Superior temporal gyrus (tissue), 1 donor: ENCODE results near the gene CCDC158.

Experiments
- DNase-seq: peaks from one replicate; pipeline ENCODE4 v3.0.0-alpha.2; 2016; ENCODE audit errors: extremely low spot score

The CCDC158 gene

DNA sequence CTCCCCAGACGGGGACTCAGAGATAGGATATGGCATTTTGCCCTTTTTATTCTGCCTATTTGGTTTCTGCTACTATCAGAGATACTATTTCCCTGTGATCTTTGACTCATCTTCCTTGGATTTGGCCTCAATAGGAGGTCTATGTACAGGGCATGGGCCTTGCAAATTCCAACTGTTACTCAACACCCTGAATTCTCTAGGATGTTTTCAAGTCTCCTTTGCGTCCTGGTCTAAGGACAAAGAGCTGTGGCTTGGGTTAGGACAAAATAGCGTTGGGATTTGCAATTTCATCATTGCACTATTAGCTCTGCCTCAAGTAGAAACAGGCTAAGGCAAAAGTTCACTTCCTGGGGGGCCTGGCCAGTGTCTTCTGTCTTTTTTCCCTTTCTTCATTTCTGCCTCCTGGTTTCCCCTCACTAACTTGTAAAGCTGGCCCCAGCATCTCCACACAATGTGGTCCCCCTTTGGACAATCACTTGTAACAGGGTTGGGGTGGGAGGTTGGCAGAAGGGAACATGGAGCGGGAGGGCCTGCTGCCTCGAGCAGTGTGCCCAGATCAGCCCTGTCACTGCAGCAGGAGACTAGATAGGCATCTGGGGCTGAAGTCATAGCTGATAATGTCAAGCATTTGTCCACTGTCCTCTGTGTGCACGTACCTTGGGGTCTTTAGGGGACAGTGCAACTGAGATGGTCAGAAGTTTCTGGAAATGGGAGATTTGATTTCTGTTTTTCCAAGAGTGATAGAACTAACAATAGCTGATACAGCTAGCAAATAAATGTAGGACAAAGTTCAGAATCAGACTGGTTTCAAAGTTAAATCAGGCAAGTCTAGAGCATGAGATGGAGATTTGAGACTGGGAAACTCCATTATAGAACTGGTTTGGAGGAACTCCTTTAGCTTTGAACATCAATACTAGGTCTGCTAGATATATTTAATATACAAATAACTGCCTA lies 140.2 kb downstream of the CCDC158 start:
- no peak for DNase-seq

DNA sequence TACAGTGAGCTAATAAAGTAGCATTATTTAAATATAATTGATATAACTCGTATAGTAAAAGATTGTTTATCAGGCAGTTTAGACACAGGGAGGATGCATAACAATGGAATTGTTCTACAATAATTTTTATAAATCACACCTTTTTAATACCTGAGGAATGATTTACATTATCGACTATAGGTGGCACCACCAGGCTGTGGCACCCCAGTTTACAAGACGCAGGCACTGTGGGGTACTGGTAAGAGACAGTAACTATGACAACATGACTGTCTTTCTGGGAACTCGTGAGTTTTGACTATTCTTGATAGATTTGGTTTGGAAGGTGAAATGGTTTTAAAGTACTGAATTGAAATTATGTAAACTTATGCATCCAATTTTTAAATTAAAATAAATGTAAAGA lies 141.5 kb downstream of the CCDC158 start:
- no peak for DNase-seq

DNA sequence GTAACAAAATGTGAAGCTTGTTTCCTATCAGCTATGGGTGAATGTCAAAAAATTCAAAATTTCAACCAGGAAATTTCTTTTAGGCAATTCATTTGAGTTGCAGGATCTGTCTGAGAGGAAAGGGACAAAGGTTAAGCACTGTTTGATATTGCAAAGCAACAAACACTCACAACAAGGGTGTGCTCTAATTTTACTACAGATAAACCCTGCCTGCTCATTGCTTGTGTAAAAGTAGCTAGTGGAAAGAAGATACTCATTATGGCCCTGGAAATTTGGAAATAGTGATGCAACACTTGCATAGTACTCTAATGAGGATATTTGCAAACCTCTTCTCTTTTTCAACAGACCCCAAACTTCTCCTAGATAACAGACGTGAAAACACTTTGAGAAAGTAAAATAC lies 142.4 kb downstream of the CCDC158 start:
- no peak for DNase-seq

DNA sequence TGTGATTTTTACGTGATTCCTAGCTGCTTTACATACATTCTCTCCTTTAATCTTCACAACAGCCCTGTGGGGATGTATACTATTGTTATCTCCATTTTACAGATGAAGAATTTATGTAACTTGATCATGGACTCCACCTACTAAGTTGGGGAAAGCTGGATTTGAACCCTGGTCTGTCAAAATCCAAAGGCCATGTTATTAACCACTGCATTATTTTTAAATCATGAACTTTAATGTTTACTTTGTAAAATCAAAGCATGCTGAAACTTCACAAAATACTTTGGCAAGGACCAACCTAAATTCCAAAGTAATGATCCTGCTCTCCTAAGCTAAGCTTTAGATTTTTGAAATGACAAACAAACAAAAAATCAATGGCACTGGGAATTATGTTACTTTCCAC lies 143.3 kb downstream of the CCDC158 start:
- no peak for DNase-seq

DNA sequence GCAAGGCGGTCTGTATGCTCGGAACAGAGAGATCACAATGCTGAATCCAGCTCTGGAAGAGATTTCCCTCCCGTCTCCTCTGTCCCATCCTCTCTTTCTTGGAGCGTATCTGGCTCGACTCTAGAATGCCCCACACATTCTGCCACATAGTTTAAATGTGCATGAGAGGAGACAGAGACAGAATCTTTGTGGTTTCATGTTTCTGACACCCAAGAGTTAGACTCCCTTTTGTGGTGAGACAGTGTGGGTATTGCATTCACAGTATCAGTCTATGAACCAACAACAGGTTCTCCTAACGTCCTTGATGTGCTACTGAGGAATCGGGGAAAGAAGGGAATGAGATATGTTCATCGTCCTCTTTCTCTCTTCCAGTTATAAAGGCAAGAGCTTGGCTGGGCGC lies 144.1 kb downstream of the CCDC158 start:
- no peak for DNase-seq

DNA sequence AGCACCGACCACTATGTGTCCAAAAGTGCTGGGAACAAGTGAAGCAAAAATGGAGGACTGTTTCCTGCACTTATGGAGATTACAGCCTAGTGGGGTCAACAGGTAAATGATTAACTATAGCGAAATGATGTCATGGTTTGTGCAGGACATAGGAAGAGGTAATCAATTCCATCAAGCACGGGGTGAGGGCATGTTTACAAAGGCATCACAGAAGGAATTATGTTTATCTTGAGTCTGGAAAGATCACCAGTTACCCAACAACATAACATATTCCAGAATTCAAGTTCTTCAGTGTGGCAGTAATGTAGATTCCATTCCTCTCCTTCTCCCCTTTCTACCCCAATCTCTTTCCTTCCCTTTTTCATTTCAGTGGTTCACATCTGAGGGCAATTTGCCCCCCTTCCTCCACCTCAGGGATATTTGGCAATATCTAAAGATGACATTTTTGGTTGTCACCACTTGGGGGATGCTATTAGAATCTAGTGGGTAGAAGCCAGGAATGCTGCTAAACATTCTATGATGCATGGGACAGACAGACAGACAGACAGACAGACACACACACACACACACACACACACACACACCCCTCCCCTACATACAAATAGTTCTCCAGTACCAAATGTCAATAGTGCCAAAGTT lies 145.3 kb downstream of the CCDC158 start:
- DNase-seq, result no peak

DNA sequence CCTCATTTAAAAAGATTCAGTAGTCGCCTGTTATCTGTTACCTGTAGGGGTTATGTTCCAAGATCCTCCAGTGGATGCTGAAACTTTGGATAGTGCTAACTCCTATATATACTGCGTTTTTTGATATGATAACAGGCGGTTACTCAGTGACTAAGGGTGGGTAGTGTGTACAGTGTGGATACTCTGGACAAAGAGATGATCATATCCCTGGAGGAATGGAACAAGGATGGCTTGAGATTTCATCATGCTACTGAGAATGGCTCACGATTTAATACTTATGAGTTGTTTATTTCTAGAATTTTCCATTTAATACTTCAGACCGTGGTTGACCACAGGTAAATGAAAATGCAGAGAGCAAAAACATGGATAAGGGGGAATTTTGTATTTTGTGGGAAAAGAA lies 147.9 kb downstream of the CCDC158 start:
- no peak for DNase-seq

DNA sequence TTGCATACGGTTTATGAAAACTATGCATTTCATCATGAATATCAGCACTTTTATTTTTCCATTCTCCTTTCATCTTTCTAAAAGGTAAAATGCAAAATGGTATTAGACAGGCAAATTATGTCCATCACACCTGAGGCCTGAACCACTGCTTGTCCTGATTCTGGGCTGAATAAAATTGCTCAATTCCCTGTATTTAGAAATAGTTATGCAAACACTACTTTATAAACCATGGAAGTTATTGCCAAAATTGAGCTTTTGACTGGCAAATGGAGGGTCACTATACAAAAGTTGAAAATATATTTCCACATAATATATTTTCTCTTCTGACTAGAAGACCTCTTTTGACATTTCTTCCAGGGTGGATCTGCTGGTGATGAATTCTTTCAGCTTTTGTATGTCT lies 148.4 kb downstream of the CCDC158 start:
- DNase-seq, result no peak

DNA sequence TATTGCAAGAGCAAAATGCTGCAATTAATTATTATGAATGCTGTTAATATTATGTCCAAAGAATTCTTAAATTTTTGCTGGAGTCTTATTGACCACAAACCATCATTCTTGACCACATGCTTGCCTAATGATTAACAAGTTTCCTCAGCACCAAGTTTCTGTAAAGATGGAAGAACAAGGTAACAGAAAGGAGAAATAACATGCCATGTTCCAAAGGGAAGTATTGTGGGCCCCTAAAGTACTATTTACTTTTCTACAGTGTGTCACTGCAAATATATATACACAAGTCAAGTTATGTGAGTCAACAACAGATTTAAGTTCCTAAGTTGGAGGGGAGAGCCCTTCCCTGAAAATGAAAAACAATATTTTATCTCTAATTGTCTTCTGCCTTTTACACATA lies 148.9 kb downstream of the CCDC158 start:
- no peak for DNase-seq

DNA sequence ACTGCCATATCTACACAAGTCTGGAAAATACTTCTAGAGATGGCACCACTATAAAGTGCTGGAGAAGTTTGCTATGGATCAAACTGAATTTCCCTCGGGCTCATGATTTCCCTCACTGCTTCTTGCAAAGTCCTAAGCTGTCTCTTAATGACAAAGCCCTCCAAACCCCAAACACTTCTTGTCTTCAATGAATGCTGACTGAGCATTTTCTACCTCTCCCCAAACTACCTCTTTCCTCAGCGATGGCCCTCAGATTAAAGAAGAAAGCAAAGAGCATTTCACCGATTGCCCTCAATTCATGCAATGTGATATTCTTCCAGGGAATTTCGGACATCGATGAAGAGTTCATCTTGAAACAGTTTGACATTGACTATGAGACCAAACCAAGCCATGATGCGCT lies 149.7 kb downstream of the CCDC158 start:
- no peak for DNase-seq

DNA sequence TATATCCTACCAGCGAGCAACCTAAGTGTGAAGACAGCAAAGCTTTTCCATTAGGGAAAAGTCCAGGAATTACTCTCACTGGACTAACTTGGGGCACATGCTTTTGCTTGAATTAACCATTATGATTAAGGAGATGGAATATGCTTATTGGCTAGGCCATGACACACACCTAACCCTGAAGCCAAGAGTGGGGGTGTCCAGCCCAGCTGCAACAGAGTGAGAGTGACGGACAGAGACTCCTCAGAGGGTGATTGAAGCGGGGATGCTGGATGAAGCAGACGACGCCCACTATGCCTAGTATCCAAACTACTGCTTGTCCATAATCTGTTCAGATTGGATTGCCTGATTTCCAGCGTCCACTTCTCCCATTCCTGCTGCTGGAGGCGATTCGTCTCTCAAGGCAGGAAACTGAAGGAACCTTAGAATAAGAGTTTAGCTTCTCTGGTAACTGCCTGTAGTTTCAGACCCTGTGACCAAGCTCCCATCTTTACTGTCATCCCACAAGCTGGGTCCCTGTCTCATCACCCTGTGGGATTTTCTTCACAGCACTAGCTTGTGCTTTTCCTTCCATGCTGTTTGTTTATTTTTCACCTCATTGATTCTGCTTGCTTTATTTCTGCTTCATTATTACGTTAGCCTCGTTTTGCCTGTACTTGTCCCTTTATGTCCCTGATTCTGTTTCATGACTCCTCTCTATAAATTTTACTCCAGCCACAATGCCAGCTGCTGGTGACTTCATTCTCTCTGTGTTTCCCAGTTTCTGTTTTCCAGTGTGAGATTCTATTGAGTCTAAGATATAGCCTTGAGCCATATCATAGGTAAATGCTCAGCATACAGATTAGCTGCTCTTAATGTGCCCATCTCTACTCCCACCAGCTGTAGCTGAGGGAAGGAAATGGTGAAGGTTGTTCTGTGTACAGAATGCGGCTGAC lies 150.4 kb downstream of the CCDC158 start:
- DNase-seq, result no peak

DNA sequence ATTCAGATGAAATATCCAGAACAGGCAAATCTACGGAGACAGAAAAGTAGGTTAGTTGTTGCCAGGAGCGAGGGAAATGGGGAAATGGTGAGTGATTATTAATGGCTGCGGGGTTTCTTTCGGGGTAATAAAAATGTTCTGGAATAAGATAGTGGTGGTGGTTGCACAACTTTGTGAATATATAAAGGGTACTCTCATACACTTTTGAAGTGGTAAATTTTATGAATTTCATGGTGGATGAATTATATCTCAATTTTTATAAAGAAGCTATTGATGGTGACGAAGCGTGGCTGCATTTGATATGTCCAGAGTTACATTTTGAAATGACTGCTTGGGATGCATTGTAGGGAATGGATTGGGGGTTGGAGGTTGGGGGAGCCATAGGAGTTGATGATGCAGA lies 153.1 kb downstream of the CCDC158 start:
- DNase-seq, result no peak

DNA sequence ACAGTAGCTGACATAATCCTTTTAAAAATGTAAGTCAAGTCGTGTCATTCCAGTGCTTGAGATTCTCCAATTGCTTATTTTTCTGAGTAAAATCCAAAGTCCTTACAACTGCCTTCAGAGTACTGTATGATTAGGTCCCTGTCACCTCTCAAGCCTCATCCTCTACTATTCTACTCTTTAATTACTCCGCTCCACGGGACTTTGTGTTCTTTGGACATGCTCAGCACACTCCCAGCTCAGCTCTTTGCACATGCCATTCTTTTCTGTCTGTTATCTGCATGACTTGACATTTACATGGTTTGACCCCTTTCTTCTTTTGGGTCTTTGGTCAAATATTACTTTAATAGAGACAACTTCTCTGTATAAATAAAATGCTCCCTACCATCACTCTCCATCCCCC lies 154.3 kb downstream of the CCDC158 start:
- DNase-seq, result no peak

DNA sequence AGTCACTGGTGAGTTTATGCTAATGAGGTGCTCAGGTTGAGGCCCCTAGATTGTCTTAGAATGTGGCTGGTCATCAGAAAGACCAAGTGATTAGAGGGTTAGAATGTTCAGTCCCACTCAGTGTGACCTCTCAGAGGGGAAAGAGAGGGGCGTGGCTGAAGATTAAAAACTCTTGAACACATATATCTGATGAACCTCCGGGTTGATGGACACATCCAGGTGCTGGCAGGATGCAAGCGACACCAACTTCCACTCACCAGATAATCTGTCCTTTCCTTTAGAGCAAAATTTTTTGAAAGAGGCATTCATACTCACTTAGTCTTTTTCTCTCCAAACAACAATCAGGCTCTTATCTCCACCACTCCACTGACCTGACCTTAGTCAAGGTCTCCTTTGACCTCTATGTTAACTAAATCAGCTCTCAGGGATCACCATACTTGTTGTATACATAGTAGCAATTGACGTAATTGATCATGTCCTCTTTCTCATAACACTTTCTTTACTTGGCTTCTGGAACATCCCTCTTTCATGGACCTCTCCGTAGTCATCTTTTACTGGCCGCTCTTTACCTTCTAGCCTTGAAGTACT lies 155.2 kb downstream of the CCDC158 start:
- DNase-seq, result no peak
